ENCODE results near the gene ZNF837.
"Not testable (repeated sequence)": the region's sequence is repeated elsewhere in the genome, so short reads cannot be mapped to it uniquely, and the experiment has no call there.

Gene ZNF837

GRCh38 chr19:58380662-58381459 is at the start of gene ZNF837:
TSS of gene ZNF837 (minus strand) at chr19:58381030. CDS start at chr19:58369332, 11,698 bp downstream.
- peak; percentile 100 for DNase-seq

- DNase-seq = no peak
These were observed 48.9 kb upstream of the ZNF837 start for GRCh38 chr19:58429745-58430144.

GRCh38 chr19:58428617-58429016 is 47.8 kb upstream of the ZNF837 start:
- no peak for DNase-seq

GRCh38 chr19:58417071-58417470 is 36.2 kb upstream of the ZNF837 start:
- DNase-seq = no peak

GRCh38 chr19:58416604-58417003 is 35.8 kb upstream of the ZNF837 start:
- no peak for DNase-seq

GRCh38 chr19:58409010-58409790 is 28.4 kb upstream of the ZNF837 start:
- DNase-seq = no peak

- peak; percentile 95 for DNase-seq
These were observed 27.6 kb upstream of the ZNF837 start, which contains the start of gene ZNF584 for GRCh38 chr19:58408152-58409009. TSS of gene ZNF584 (plus strand) at chr19:58408649. CDS start at chr19:58409148, 499 bp downstream.

- DNase-seq = no peak
These were observed 26.9 kb upstream of the ZNF837 start for GRCh38 chr19:58407658-58408151.

- DNase-seq = no peak
These were observed 26.2 kb upstream of the ZNF837 start for GRCh38 chr19:58406818-58407657.

GRCh38 chr19:58403920-58404478 is 23.2 kb upstream of the ZNF837 start:
- DNase-seq = not testable (repeated sequence)

- DNase-seq = no peak
These were observed 21.1 kb upstream of the ZNF837 start for GRCh38 chr19:58401840-58402421.

- peak; percentile 100 for DNase-seq
These were observed 20.3 kb upstream of the ZNF837 start for GRCh38 chr19:58400916-58401839.

GRCh38 chr19:58400316-58400915 is 19.6 kb upstream of the ZNF837 start:
- DNase-seq = no peak

- no peak for DNase-seq
These were observed 19.1 kb upstream of the ZNF837 start for GRCh38 chr19:58399903-58400302.

- DNase-seq = no peak
These were observed 17.7 kb upstream of the ZNF837 start for GRCh38 chr19:58398545-58398944.

GRCh38 chr19:58398087-58398486 is 17.3 kb upstream of the ZNF837 start:
- DNase-seq = no peak

- no peak for DNase-seq
These were observed 16.8 kb upstream of the ZNF837 start for GRCh38 chr19:58397533-58398037.

GRCh38 chr19:58396691-58397532 is 16.1 kb upstream of the ZNF837 start:
- no peak for DNase-seq
